Measurements from ENCODE around the gene RASSF8. TPM values are rescaled to one million over a fixed set of nuclear protein-coding genes. Genes with fewer than 3 reads are reported as not detected.

Gene RASSF8
- polyA plus RNA-seq, 1 donor (not counting 4 experiments of a cell fraction or from before 2014, with no cell fraction given) = 10.5 TPM

DNA sequence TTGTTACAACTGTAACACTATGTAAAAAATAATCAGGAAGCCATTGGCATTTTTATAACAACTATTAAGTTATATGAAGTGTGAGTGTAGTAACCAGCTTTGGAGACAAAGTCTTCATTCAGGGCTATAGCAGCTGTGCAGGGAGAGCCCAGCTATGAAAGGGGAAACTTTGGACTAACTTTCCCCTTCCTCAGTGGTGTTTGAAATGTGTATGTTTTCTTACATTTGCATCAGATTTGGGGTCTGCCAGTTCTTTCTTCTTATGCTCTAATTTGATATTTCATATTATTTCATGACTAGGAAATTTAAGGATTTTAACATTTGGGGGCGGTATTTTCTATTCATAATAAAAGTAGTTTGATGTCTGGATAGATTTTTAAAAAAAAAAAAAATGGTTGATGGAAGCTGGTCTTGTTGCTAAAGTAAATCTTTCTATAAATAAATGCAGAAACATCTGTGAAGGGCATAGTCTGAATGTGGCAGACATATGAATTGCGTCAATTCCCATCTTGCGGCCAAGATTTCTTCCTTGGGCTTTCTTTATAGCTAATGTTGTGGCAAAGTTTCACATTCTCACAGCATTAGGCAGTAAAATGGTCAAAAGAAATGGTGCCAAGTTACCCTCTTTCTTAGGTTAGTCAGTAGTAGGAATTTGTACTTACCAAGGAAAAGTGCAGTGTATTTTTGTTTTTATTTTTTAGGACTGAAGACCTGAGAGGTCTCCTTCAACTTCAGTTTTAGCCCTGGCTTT lies 35.6 kb downstream of the RASSF8 start:
- Histone ChIP-seq H2AFZ (ENCODE audit: control insufficient read depth, low read length) (no peak overlapping the region), H3K4me2 (ENCODE audit: control insufficient read depth, extremely low read depth, insufficient read depth, low read depth, low read length) (no peak overlapping the region), H3K4me3 (ENCODE audit: control insufficient read depth in 2 of 3, extremely low read depth in 1 of 3, insufficient read depth in 2 of 3, low read depth in 1 of 3, low read length in 3 of 3) (no peak overlapping the region), H3K9me1 (ENCODE audit: control insufficient read depth, extremely low read depth, insufficient read depth, low read length) (no peaks in the 10 kb centered on the region), H3K4me1 (ENCODE audit: control insufficient read depth, extremely low read depth, insufficient read depth, low read length) (peaks cover 23% of the 10 kb centered on the region), H4K20me1 (ENCODE audit: control insufficient read depth, extremely low read depth, insufficient read depth, low read length) (no peaks in the 10 kb centered on the region), H3K27me3 (ENCODE audit: control insufficient read depth, extremely low read depth, insufficient read depth, low read length) (no peaks in the 10 kb centered on the region), H3K9ac (ENCODE audit: control insufficient read depth, extremely low read depth, insufficient read depth, low read length) (no peak overlapping the region), H3K9me3 (ENCODE audit: control insufficient read depth, low read depth, low read length) (no peaks in the 10 kb centered on the region), H3K79me2 (ENCODE audit: control insufficient read depth, insufficient read depth, low read length) (peaks cover 13% of the 10 kb centered on the region), H3K36me3 (ENCODE audit: control insufficient read depth in 2 of 2, extremely low read depth in 1 of 2, insufficient read depth in 2 of 2, low read length in 2 of 2) (no peaks in the 10 kb centered on the region), H3K27ac (ENCODE audit: control insufficient read depth, insufficient read depth, low read length) (no peak overlapping the region)
- dilution Hi-C loops (cut with MboI; ENCODE audit: extremely low pct_ligation_motif_present, low sequenced_read_pairs) = no loop called here
- DNase-seq (ENCODE audit: low read depth, low spot score) = no peak
- TF ChIP-seq EZH2 (IDR thresholded peaks at IDR 0.05; ENCODE audit: low read length) = no peak
- TF ChIP-seq, protein P1, sequence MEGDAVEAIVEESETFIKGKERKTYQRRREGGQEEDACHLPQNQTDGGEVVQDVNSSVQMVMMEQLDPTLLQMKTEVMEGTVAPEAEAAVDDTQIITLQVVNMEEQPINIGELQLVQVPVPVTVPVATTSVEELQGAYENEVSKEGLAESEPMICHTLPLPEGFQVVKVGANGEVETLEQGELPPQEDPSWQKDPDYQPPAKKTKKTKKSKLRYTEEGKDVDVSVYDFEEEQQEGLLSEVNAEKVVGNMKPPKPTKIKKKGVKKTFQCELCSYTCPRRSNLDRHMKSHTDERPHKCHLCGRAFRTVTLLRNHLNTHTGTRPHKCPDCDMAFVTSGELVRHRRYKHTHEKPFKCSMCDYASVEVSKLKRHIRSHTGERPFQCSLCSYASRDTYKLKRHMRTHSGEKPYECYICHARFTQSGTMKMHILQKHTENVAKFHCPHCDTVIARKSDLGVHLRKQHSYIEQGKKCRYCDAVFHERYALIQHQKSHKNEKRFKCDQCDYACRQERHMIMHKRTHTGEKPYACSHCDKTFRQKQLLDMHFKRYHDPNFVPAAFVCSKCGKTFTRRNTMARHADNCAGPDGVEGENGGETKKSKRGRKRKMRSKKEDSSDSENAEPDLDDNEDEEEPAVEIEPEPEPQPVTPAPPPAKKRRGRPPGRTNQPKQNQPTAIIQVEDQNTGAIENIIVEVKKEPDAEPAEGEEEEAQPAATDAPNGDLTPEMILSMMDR (optimal IDR thresholded peaks at IDR 0.05 in 1 of 3, IDR thresholded peaks at IDR 0.05 in 1 of 3, conservative IDR thresholded peaks at IDR 0.05 in 1 of 3; ENCODE audit: extremely low read depth in 1 of 3, insufficient read depth in 2 of 3, low read length in 3 of 3) = no peak
- no peak for FAIRE-seq

DNA sequence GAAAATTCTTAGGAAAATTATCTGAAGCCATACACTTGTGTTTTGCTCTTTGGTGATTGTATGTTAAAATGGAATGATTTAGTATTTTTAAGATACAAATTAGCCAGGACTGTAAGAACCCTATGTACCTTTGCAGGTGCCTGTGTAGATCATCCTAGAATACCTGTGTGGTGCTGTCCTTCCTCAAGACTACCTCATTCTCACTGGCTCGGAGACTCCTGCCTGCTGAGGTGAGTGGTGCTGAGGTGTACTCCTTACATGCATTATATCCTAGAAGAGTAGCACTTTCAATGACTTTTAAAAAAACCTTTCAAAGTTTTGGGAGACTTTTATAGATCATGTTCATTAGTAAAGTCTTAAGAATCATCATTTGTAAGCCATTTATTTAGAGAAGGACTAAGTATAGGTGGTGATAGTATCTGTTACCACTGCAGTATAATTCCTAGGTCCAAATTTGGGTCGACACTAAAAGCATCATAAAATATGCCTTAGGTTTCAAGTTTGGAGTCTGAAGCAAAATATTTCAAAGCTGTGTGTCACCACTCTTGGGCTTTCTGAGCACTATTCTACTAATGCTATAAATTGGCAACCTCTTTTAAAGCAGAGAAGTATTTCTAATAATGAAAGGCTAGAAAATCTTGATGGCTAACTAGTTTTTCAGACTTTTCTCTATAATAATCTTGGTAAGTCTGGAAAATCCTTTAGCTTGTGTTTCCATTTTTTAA lies 36.6 kb downstream of the RASSF8 start:
- H4K20me1 ChIP-seq (ENCODE audit: control insufficient read depth, extremely low read depth, insufficient read depth, low read length) = no peaks in the 10 kb centered on the region
- no peak overlapping the region for H3K9ac ChIP-seq (ENCODE audit: control insufficient read depth, extremely low read depth, insufficient read depth, low read length)
- no peak for FAIRE-seq
- TF ChIP-seq, protein P1 (optimal IDR thresholded peaks at IDR 0.05 in 1 of 3, IDR thresholded peaks at IDR 0.05 in 1 of 3, conservative IDR thresholded peaks at IDR 0.05 in 1 of 3; ENCODE audit: extremely low read depth in 1 of 3, insufficient read depth in 2 of 3, low read length in 3 of 3) = no peak
- TF ChIP-seq EZH2 (IDR thresholded peaks at IDR 0.05; ENCODE audit: low read length) = no peak
- no peak for DNase-seq (ENCODE audit: low read depth, low spot score)
- no peaks in the 10 kb centered on the region for H3K36me3 ChIP-seq (ENCODE audit: control insufficient read depth in 2 of 2, extremely low read depth in 1 of 2, insufficient read depth in 2 of 2, low read length in 2 of 2)
- H3K4me1 ChIP-seq (ENCODE audit: control insufficient read depth, extremely low read depth, insufficient read depth, low read length) = peaks cover 23% of the 10 kb centered on the region
- no peak overlapping the region for H3K27ac ChIP-seq (ENCODE audit: control insufficient read depth, insufficient read depth, low read length)
- dilution Hi-C loops (cut with MboI; ENCODE audit: extremely low pct_ligation_motif_present, low sequenced_read_pairs) = no loop called here
- H2AFZ ChIP-seq (ENCODE audit: control insufficient read depth, low read length) = no peak overlapping the region
- H3K4me2 ChIP-seq (ENCODE audit: control insufficient read depth, extremely low read depth, insufficient read depth, low read depth, low read length) = no peak overlapping the region
- no peak overlapping the region for H3K4me3 ChIP-seq (ENCODE audit: control insufficient read depth in 2 of 3, extremely low read depth in 1 of 3, insufficient read depth in 2 of 3, low read depth in 1 of 3, low read length in 3 of 3)
- no peaks in the 10 kb centered on the region for H3K9me3 ChIP-seq (ENCODE audit: control insufficient read depth, low read depth, low read length)
- H3K79me2 ChIP-seq (ENCODE audit: control insufficient read depth, insufficient read depth, low read length) = peaks cover 17% of the 10 kb centered on the region
- H3K27me3 ChIP-seq (ENCODE audit: control insufficient read depth, extremely low read depth, insufficient read depth, low read length) = no peaks in the 10 kb centered on the region
- H3K9me1 ChIP-seq (ENCODE audit: control insufficient read depth, extremely low read depth, insufficient read depth, low read length) = no peaks in the 10 kb centered on the region

Measured in keratinocyte (primary cell).